Pancreas (tissue), 10 donors: ENCODE results near the gene MED15. TPM values are rescaled to one million over a fixed set of nuclear protein-coding genes. Genes with fewer than 3 reads are reported as not detected.
A peak's percentile ranks its signal among the peaks of the same experiment; 100 is the strongest.

Experiments
- ATAC-seq, 4 donors: fragments of 200-7000 bp; cut with Tn5 transposase; one replicate each; pipeline versions ENCODE4 v1.8.0 to v1.9.1; 2020; ENCODE audit warnings: mild to moderate bottlenecking in 4 of 4, moderate library complexity in 4 of 4
- DNase-seq, 6 donors: peaks; one replicate each; pipeline ENCODE4 v3.0.0-alpha.2; 2020
- FAIRE-seq: peaks from 2 replicates; lab custom pipeline; 2012; peaks lifted over from hg19 to GRCh38; lab: Jason Lieb, UNC
- H3K27ac ChIP-seq, 4 donors: fragments of 200-600 bp; sonication (generic); 1 replicate in 3 of 4; 2 replicates in 1 of 4; pipeline versions ENCODE4 v1.5.0 to v1.8.0; 2020
- H3K27me3 ChIP-seq, 4 donors: fragments of 200-600 bp; one replicate each; pipeline ENCODE4 v1.8.0; 2021
- H3K36me3 ChIP-seq, 3 donors: fragments of 200-600 bp; sonication (generic) in 1 of 3; one replicate each; pipeline versions ENCODE4 v1.5.0 to v1.8.0; 2020 to 2021
- H3K4me1 ChIP-seq, 3 donors: fragments of 200-600 bp; one replicate each; pipeline ENCODE4 v1.8.0; 2021
- H3K4me3 ChIP-seq, 4 donors: fragments of 200-600 bp; sonication (generic) in 2 of 4; one replicate each; pipeline versions ENCODE4 v1.5.0 to v1.8.0; 2020 to 2021
- H3K9me3 ChIP-seq, 4 donors: fragments of 200-600 bp; one replicate each; pipeline ENCODE4 v1.8.0; 2021
- WGBS, 2 donors: extraction: QIAGEN DNeasy Blood & Tissue Kit; methylation state at CpG; one replicate each; pipeline ENCODE4 v1.1.7; 2013; 5-methylcytosine and 5-hydroxymethylcytosine counted together
- intact Hi-C, 3 donors: fragments of 100-400 bp; cut with DNase I; formaldehyde crosslinking; loops; one replicate each; pipeline versions ENCODE4 v1.11.1 to v1.14.2; 2022
- polyA plus RNA-seq, 2 donors: library from polyadenylated mRNA; stranded (reverse); fragments of 200-250 nt; gene quantifications; one replicate each; pipeline ENCODE4 v1.2.3, GENCODE V29; 2013
- total RNA-seq, 6 donors: library from RNA; stranded (reverse); fragmentation: NEBNext Ultra II Directional in 4 of 6; extraction: Animal tissue kit (Norgen Biotek cat#: 25700) in 4 of 6; gene quantifications; one replicate each; pipeline versions ENCODE4 v1.2.1 to v1.2.4, GENCODE V29; 2021 to 2023
- TF ChIP-seq, protein P1 (sequence below), 4 donors: fragments of 200-600 bp; sonication (generic) in 3 of 4; IDR thresholded peaks; one replicate each; pipeline versions ENCODE4 v1.5.0 to v1.8.0; 2021; ENCODE audit warnings: antibody characterized with exemption in 4 of 4
- donor health status: healthy with polysubstance abuse.
- donor health status: DM: no; HTN: no; CAD: no; lungs with moderate emphysema.
- donor health status: DM: no; HTN: no; CAD: no.
- donor health status: control.
- donor health status: control.
- donor health status: Bipolar disorder and iron deficiency.
- donor health status: DM: yes; HTN: yes; CAD: no.
- donor health status: DM: no; HTN: no; CAD: no.
- donor health status: DM: no; HTN: no; CAD: no.
- donor health status: DM: yes; HTN: yes; CAD: no.

MED15 gene
- total and polyA plus RNA-seq, 8 donors = 27.1 to 61.7 (median 37.0) TPM

DNA sequence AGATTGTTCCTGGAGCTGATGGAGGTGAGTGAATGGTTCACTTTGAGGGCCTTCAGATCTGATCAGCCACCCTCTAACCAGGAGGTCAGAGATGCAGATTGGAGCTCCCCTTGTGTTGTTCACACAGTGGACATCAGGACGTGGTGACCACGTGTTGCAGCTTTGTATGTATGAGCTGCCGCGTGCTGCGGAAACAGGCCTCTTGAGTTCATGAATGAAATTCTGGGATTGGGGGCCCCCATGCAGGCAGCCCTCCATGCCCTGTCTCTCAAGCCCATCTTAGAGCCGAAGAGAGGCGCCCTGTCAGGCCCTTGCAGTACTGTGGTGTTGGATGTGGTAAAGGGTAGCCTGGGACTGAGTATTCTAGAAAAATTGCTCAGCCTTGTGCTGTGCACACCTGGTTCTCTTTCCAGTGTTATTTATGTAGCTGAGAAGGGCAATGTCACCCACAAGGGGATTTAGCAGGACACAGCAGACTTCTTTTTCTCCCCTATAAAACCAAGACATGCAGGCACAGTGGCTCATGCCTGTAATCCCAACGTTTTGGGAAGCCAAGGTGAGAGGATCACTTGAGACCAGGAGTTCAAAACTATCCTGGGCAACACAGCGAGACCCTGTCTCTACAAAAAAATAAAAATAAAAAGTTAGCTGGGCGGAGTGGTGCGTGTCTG lies 64.9 kb downstream of the MED15 start:
- 85 to 91% methylated on average over 11 of the region's 11 CpGs for WGBS, 2 donors
- Histone ChIP-seq H3K36me3 (peaks cover 0 to 55% (median 16%) of the 10 kb centered on the region in 3 donors), H3K27me3 (no peaks in the 10 kb centered on the region), H3K9me3 (no peaks in the 10 kb centered on the region), H3K4me1 (peaks cover 3 to 4% (median 3%) of the 10 kb centered on the region in 3 donors), H3K27ac (no peak overlapping the region), H3K4me3 (no peak overlapping the region)
- intact Hi-C loops = no loop called here
- DNase-seq (no peak), ATAC-seq (no peak), FAIRE-seq (no peak)
- TF ChIP-seq, protein P1, sequence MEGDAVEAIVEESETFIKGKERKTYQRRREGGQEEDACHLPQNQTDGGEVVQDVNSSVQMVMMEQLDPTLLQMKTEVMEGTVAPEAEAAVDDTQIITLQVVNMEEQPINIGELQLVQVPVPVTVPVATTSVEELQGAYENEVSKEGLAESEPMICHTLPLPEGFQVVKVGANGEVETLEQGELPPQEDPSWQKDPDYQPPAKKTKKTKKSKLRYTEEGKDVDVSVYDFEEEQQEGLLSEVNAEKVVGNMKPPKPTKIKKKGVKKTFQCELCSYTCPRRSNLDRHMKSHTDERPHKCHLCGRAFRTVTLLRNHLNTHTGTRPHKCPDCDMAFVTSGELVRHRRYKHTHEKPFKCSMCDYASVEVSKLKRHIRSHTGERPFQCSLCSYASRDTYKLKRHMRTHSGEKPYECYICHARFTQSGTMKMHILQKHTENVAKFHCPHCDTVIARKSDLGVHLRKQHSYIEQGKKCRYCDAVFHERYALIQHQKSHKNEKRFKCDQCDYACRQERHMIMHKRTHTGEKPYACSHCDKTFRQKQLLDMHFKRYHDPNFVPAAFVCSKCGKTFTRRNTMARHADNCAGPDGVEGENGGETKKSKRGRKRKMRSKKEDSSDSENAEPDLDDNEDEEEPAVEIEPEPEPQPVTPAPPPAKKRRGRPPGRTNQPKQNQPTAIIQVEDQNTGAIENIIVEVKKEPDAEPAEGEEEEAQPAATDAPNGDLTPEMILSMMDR (IDR thresholded peaks at IDR 0.05) = no peak

DNA sequence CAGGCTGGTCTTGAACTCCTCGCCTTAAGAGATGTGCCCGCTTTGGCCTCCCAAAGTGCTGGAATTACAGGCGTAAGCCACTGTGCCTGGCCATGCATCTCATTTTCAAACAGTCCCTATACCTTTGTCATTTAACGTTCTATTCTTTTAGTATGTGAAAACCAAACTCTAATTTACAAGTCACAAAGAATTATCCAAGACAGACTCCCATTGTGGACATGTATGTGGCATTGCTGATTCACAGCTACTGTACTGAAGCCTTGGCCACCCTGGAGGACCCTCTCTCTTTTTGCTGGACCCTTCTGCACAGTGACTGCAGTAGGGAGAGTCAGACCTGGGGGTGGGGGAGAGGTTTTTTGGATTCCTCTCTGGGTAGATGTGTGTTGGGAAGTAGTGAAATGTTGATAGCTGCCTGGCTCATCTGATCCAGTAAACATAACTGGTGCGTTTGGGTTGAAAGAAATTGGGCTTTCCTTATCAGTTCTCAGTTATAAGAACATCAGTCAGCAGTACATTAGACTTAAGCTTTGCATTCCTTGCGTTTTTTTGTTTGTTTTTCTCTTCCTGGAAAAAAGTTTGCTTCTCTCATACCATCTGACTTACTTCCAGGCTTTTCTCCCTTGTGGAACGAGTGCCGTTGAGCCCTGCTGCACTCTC lies 65.9 kb downstream of the MED15 start:
- H3K4me3 ChIP-seq = no peak overlapping the region
- peaks cover 0 to 49% (median 16%) of the 10 kb centered on the region in 3 donors for H3K36me3 ChIP-seq
- no peaks in the 10 kb centered on the region for H3K4me1 ChIP-seq
- TF ChIP-seq, protein P1 (IDR thresholded peaks at IDR 0.05) = no peak
- H3K27ac ChIP-seq = no peak overlapping the region
- DNase-seq = no peak
- no peak for FAIRE-seq
- H3K27me3 ChIP-seq = no peaks in the 10 kb centered on the region
- ATAC-seq = no peak
- H3K9me3 ChIP-seq = no peaks in the 10 kb centered on the region
- whole genome bisulfite sequencing, 2 donors = 79 to 84% methylated on average over 8 of the region's 8 CpGs
- intact Hi-C loops = no loop called here

DNA sequence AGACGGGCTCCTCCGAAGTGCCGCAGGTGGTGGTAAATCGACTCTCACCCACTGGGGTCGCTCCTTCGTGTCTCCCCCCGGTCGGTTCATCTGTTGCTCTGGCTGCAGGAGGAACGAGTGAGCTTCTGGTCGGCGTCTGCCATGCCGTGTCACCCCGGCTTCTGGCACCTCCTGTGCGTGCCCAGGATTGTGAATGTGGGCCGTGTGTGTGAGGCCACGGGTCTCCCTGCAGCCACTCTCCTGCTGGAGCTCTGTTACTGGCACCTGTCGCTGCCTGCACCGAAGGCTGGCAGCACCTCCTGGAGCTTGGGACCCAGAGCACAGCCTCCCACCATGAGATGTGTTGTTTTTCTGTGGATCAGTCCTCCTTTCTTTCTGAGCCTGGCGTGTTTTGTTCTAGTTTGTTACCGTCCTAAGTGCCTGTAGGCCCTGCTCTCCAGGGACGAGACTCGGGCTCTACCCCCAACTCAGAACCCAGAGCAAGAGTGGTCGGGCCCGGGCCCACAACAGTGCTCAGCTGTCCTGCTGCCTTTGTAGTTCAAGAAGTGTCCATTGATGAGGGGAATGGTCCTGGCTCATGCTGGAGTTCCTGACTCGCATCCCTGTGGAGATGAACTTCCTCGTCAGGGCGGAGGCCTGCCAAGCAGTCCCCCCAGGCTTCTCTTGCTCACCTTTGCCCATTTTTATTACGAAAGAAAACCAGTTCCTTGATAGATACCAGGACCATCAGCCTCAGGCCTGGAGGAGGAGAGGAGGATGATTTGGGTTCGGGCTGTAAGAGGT lies 66.6 kb downstream of the MED15 start:
- Histone ChIP-seq H3K9me3 (no peaks in the 10 kb centered on the region), H3K36me3 (peaks cover 0 to 43% (median 16%) of the 10 kb centered on the region in 3 donors), H3K27ac (no peak overlapping the region), H3K4me3 (no peak overlapping the region), H3K27me3 (no peaks in the 10 kb centered on the region), H3K4me1 (no peaks in the 10 kb centered on the region)
- TF ChIP-seq, protein P1 (IDR thresholded peaks at IDR 0.05) = no peak
- ATAC-seq (no peak), DNase-seq (peak in 1 of 6 donors; percentile 62), FAIRE-seq (no peak)
- WGBS, 2 donors = 93% methylated on average over 29 of the region's 29 CpGs
- intact Hi-C loops = no loop called here

DNA sequence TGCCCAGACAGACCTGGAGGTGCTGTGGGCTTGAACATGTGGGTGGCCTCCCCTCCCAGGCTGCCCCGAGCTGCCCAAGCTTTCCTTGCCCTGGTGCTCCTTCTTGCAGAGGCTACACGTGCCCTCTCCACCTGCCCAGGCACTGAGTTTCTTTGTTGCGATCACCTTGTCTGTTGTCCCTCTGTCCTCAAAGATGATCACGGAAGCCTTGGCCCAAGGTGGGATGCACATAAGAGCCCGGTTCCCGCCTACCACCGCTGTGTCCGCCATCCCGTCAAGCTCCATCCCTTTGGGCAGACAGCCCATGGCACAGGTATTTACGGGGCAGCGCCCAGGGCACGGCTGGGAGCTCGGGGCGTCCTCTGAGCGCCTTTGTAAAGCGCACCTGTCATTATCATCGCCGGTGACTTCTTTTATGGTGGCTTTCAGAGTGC lies 67.5 kb downstream of the MED15 start:
- ATAC-seq = no peak

More for the DNA sequence above, 67.5 kb downstream of the MED15 start:
- DNase-seq (no peak), FAIRE-seq (no peak)
- H3K9me3 ChIP-seq = no peaks in the 10 kb centered on the region
- intact Hi-C loops = no loop called here
- WGBS, 2 donors = 94 to 96% methylated on average over 18 of the region's 18 CpGs
- H3K4me3 ChIP-seq = no peak overlapping the region
- H3K4me1 ChIP-seq = peaks cover 0 to under 1% (median 0%) of the 10 kb centered on the region in 3 donors
- H3K36me3 ChIP-seq = peaks cover 0 to 43% (median 16%) of the 10 kb centered on the region in 3 donors
- TF ChIP-seq, protein P1 (IDR thresholded peaks at IDR 0.05) = no peak
- no peak overlapping the region for H3K27ac ChIP-seq
- no peaks in the 10 kb centered on the region for H3K27me3 ChIP-seq
